Measurements from ENCODE around the gene RIPK4.

GRCh38 chr21:41769111-41769510 lies 2.3 kb upstream of the RIPK4 start:
- TF ChIP-seq CTCF (IDR thresholded peaks at IDR 0.05) (no peak), ZFX (IDR thresholded peaks at IDR 0.05; ENCODE audit: borderline replicate concordance) (no peak)

All from 22Rv1 (cell line).